OCI-LY7 (cell line): Measurements from ENCODE around the gene IQGAP3.
A peak's percentile ranks its signal among the peaks of the same experiment; 100 is the strongest.

Experiments used
- CTCF ChIP-seq: fragments of 200-600 bp; sonication (generic); conservative IDR thresholded peaks from 2 replicates; pipeline ENCODE4 v1.5.1; 2014; ENCODE audit warnings: mild to moderate bottlenecking, antibody characterized with exemption, low read length, moderate library complexity, mixed read lengths
- EZH2phosphoT487 ChIP-seq: fragments of 200-600 bp; sonication (generic); IDR thresholded peaks from 2 replicates; pipeline ENCODE4 v1.6.1; 2018; ENCODE audit warnings: low read depth, borderline replicate concordance, mild to moderate bottlenecking, mixed run types, antibody characterized with exemption, low read length, moderate library complexity, mixed read lengths

GRCh38 chr1:156618853-156619581 is 46.7 kb upstream of the IQGAP3 start, which contains the start of gene HAPLN2:
- TF ChIP-seq CTCF (peak; percentile 78), EZH2phosphoT487 (no peak)
